Endodermal cell (in vitro differentiated cells): Measurements from ENCODE around the gene IZUMO4. TPM values are rescaled to one million over a fixed set of nuclear protein-coding genes. Genes with fewer than 3 reads are reported as not detected.

ENCODE experiments used
- DNase-seq: peaks from one replicate; pipeline ENCODE4 v3.0.0-alpha.2; 2017
- H3K27ac ChIP-seq: 2 replicates; pipeline ENCODE4 v1.5.1; 2013; ENCODE audit warnings: mild to moderate bottlenecking, low read depth, low read length, moderate library complexity
- H3K27me3 ChIP-seq: 2 replicates; pipeline ENCODE4 v1.6.1; 2013; ENCODE audit warnings: mild to moderate bottlenecking, low read length, moderate library complexity; ENCODE audit not compliant: insufficient read depth, control insufficient read depth, poor library complexity, severe bottlenecking
- H3K36me3 ChIP-seq: 2 replicates; pipeline ENCODE4 v1.7.0; 2013; ENCODE audit warnings: mild to moderate bottlenecking, low read length, moderate library complexity; ENCODE audit not compliant: control insufficient read depth, insufficient read depth
- H3K4me1 ChIP-seq: one replicate; pipeline ENCODE4 v1.7.0; 2013; ENCODE audit warnings: low read length; ENCODE audit not compliant: control insufficient read depth, insufficient read depth
- H3K4me3 ChIP-seq: 2 replicates; pipeline ENCODE4 v1.5.1; 2013; ENCODE audit warnings: mild to moderate bottlenecking, low read length, moderate library complexity
- H3K9ac ChIP-seq: 2 replicates; pipeline ENCODE4 v1.6.1; 2013; ENCODE audit warnings: mild to moderate bottlenecking, low read length, moderate library complexity; ENCODE audit not compliant: poor library complexity, severe bottlenecking; ENCODE audit errors: extremely low read depth
- H3K9me3 ChIP-seq: 2 replicates; pipeline ENCODE4 v1.6.1; 2013; ENCODE audit warnings: mild to moderate bottlenecking, low read length, moderate library complexity; ENCODE audit not compliant: control insufficient read depth
- H3K27ac Mint-ChIP-seq: 2 replicates; pipeline ENCODE4 v1.8.0; 2020; ENCODE audit warnings: mixed read lengths
- H3K27me3 Mint-ChIP-seq: 2 replicates; pipeline ENCODE4 v1.8.0; 2021; ENCODE audit warnings: mild to moderate bottlenecking, mixed read lengths; ENCODE audit not compliant: insufficient read depth
- H3K36me3 Mint-ChIP-seq: 2 replicates; pipeline ENCODE4 v1.8.0; 2020; ENCODE audit warnings: low read depth, mixed read lengths
- H3K4me1 Mint-ChIP-seq: 2 replicates; pipeline ENCODE4 v1.8.0; 2020; ENCODE audit warnings: mixed read lengths
- H3K4me3 Mint-ChIP-seq: 2 replicates; pipeline ENCODE4 v1.8.0; 2020; ENCODE audit warnings: mild to moderate bottlenecking, moderate library complexity, mixed read lengths
- H3K9me3 Mint-ChIP-seq: 2 replicates; pipeline ENCODE4 v1.8.0; 2020; ENCODE audit warnings: mild to moderate bottlenecking, mixed read lengths
- CTCF ChIP-seq: fragments of 200-600 bp; sonication (generic); conservative IDR thresholded peaks from 2 replicates; pipeline ENCODE4 v1.5.0; 2021; ENCODE audit warnings: antibody characterized with exemption, mild to moderate bottlenecking
- WGBS, 2 experiments: methylation state at CpG; one replicate each; pipeline versions ENCODE4 v1.1.5 to v1.1.7; 2013; ENCODE audit warnings: missing lambda C conversion rate in 2 of 2, mixed read lengths in 1 of 2; ENCODE audit not compliant: insufficient coverage in 1 of 2, insufficient read length in 1 of 2; 5-methylcytosine and 5-hydroxymethylcytosine counted together
- total RNA-seq, 2 donors: library from RNA; stranded (reverse); fragmentation: NEBNext Ultra II Directional in 1 of 2; extraction: Animal tissue kit (Norgen Biotek cat#: 25700) in 1 of 2; gene quantifications; 2 replicates in 1 of 2; 3 replicates in 1 of 2; pipeline ENCODE4 v1.2.1, GENCODE V29; 2021

The IZUMO4 gene
- total RNA-seq, 2 donors from 2014 or later = 4.3 to 5.4 TPM

GRCh38 chr19:2113439-2114211 is 16.9 kb downstream of the IZUMO4 start:
- no peaks in the 10 kb centered on the region for H3K9me3 Mint-ChIP-seq
- H3K4me3 Mint-ChIP-seq = no peak overlapping the region
- H3K4me1 Mint-ChIP-seq = no peaks in the 10 kb centered on the region
- Histone ChIP-seq H3K9ac (no peak overlapping the region), H3K36me3 (peaks cover 55% of the 10 kb centered on the region), H3K27me3 (no peaks in the 10 kb centered on the region), H3K27ac (no peak overlapping the region), H3K9me3 (no peaks in the 10 kb centered on the region), H3K4me3 (no peak overlapping the region), H3K4me1 (no peaks in the 10 kb centered on the region)
- no peak for TF ChIP-seq CTCF
- H3K36me3 Mint-ChIP-seq = peaks cover 58% of the 10 kb centered on the region
- no peaks in the 10 kb centered on the region for H3K27me3 Mint-ChIP-seq
- DNase-seq = no peak
- H3K27ac Mint-ChIP-seq = no peak overlapping the region
- WGBS, 2 experiments = 93 to 97% methylated on average over 18 to 24 of the region's 24 CpGs

GRCh38 chr19:2114218-2114617 is 17.5 kb downstream of the IZUMO4 start:
- no peaks in the 10 kb centered on the region for H3K9me3 Mint-ChIP-seq
- H3K36me3 ChIP-seq = peaks cover 54% of the 10 kb centered on the region
- H3K27ac Mint-ChIP-seq = no peak overlapping the region
- H3K4me1 Mint-ChIP-seq = no peaks in the 10 kb centered on the region
- H3K4me3 ChIP-seq = no peak overlapping the region
- DNase-seq = no peak
- WGBS, 2 experiments = 90 to 94% methylated on average over 2 to 9 of the region's 9 CpGs
- peaks cover 60% of the 10 kb centered on the region for H3K36me3 Mint-ChIP-seq
- H3K4me3 Mint-ChIP-seq = no peak overlapping the region
- H3K27me3 ChIP-seq = no peaks in the 10 kb centered on the region
- no peak overlapping the region for H3K9ac ChIP-seq
- no peaks in the 10 kb centered on the region for H3K4me1 ChIP-seq
- H3K27ac ChIP-seq = no peak overlapping the region
- no peaks in the 10 kb centered on the region for H3K27me3 Mint-ChIP-seq
- H3K9me3 ChIP-seq = no peaks in the 10 kb centered on the region
- no peak for TF ChIP-seq CTCF

- Histone ChIP-seq H3K9me3 (no peaks in the 10 kb centered on the region), H3K27ac (no peak overlapping the region), H3K36me3 (peaks cover 55% of the 10 kb centered on the region), H3K4me1 (no peaks in the 10 kb centered on the region), H3K9ac (no peak overlapping the region), H3K4me3 (no peak overlapping the region), H3K27me3 (no peaks in the 10 kb centered on the region)
- DNase-seq = no peak
- Mint-ChIP-seq H3K9me3 (no peaks in the 10 kb centered on the region), H3K4me3 (no peak overlapping the region), H3K27ac (no peak overlapping the region), H3K36me3 (peaks cover 56% of the 10 kb centered on the region), H3K27me3 (no peaks in the 10 kb centered on the region), H3K4me1 (no peaks in the 10 kb centered on the region)
- no peak for TF ChIP-seq CTCF
- 96 to 98% methylated on average over 15 to 21 of the region's 21 CpGs for WGBS, 2 experiments
These were observed 18.1 kb downstream of the IZUMO4 start for GRCh38 chr19:2114821-2115220.
